Measurements from ENCODE around the gene PIGP.

Gene PIGP

DNA sequence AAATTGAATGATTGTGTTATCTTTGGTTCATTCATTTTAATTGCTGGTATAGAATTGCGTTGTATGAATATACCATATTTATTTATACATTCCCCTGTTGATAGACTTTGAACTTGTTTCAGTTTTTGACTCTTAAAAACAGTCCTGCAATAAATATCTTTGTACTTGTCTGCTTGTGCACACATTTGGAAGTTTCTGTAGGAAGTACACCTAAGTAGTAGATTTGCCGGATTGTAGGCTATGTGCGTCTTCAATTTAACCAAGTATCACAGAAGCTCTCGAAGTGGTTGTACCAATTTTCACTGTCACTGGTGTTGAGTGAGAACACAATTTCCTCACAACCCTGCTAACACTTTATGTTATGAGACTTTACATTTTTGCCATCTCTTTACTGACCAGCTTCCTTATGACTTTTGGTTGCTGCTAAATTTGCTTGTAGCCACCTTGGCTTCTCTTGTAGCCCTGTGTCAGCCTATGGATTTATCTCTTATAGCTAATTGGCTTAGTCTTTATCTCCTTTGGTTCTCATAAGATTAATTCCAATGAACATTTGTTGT, 2.4 kb upstream of the PIGP start:
- TF ChIP-seq, protein P1, sequence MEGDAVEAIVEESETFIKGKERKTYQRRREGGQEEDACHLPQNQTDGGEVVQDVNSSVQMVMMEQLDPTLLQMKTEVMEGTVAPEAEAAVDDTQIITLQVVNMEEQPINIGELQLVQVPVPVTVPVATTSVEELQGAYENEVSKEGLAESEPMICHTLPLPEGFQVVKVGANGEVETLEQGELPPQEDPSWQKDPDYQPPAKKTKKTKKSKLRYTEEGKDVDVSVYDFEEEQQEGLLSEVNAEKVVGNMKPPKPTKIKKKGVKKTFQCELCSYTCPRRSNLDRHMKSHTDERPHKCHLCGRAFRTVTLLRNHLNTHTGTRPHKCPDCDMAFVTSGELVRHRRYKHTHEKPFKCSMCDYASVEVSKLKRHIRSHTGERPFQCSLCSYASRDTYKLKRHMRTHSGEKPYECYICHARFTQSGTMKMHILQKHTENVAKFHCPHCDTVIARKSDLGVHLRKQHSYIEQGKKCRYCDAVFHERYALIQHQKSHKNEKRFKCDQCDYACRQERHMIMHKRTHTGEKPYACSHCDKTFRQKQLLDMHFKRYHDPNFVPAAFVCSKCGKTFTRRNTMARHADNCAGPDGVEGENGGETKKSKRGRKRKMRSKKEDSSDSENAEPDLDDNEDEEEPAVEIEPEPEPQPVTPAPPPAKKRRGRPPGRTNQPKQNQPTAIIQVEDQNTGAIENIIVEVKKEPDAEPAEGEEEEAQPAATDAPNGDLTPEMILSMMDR (IDR thresholded peaks at IDR 0.05; ENCODE audit: borderline replicate concordance, insufficient read depth, low read depth, low read length) = no peak
- no peak overlapping the region for H3K4me3 ChIP-seq (ENCODE audit: low read depth, low read length)

DNA sequence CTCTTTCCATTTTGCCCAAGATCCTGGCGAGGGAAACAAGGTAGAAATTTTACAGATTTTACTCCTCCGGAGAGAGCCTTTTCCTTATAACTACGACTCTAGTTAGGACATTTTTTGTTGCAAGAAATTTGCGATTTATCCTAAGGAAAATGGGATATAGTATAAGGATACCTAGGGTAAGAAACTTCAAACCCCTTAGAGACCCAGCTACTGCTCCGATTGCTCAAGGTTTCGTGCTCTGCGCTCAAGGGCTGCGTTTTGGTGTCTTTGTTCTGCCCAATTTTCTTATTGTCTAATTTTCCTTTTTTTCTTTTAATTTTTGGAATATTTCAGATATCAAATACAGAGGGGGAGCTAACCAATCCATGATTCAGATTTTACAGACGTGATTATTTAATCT, 1.7 kb upstream of the PIGP start:
- H3K4me3 ChIP-seq (ENCODE audit: low read depth, low read length) = peak overlapping the region; percentile 98
- TF ChIP-seq, protein P1 (IDR thresholded peaks at IDR 0.05; ENCODE audit: borderline replicate concordance, insufficient read depth, low read depth, low read length) = no peak

DNA sequence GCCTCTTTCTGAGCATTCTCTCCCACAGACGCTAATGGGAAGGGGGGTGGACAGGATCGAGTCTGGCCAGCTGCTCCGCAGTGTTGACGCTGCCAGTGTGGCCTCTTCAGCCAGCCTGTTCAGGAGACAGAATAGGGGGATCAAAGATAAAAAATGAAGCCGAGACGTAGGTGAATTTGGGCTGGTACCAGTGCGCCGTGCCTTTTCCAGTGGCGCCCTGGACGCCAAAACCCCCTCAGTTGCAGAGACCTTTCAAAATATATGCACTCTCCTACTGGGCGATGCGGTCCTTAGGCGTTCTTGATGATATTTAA, 1.3 kb upstream of the PIGP start:
- TF ChIP-seq, protein P1 (IDR thresholded peaks at IDR 0.05; ENCODE audit: borderline replicate concordance, insufficient read depth, low read depth, low read length) = no peak

DNA sequence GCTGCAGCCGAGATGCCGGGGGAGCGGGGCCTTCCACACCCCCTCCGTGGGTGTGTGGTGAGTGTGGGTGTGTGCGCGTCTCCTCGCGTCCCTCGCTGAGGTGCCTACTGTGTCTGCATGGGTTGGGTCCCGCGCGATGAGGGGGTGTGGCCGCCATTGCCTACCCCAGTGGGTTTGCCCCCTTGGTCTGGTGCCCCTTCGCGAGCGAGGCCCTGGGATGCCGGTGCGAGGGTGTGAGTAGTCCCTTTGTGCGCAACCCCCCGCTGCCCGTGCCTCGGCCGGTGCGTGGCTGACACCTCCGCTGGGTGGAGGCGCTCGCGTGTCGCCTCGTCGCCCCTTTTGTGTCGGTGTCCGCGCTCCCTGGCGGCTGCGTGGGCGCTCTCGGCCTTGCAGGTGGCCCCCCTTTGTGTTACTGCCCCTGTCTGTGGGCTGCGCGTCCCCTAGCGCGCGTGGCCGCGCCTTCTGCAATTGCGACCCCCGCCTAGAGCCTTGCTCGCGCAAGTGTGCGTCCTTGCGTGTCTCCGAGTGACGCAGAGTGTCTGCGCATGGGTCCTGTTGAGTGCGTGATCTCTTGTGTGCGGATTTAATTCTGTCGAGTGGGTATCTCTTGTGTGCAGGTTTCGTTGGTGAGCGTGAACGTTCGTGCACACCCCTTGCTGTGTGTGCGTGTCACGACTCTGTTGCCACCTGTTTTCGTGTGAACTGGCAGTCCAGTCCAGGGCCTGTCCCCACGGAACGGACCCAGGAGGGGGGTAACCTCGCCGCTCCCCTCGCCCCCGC, 736 bp upstream of the PIGP start:
- peak overlapping the region; percentile 98 for H3K4me3 ChIP-seq (ENCODE audit: low read depth, low read length)
- TF ChIP-seq, protein P1 (IDR thresholded peaks at IDR 0.05; ENCODE audit: borderline replicate concordance, insufficient read depth, low read depth, low read length) = 0 out of 2 replicates have a peak, but pooled peaks have one; percentile 15

More for the DNA sequence above, 1.3 kb upstream of the PIGP start:
- H3K4me3 ChIP-seq (ENCODE audit: low read depth, low read length) = peak overlapping the region; percentile 98

DNA sequence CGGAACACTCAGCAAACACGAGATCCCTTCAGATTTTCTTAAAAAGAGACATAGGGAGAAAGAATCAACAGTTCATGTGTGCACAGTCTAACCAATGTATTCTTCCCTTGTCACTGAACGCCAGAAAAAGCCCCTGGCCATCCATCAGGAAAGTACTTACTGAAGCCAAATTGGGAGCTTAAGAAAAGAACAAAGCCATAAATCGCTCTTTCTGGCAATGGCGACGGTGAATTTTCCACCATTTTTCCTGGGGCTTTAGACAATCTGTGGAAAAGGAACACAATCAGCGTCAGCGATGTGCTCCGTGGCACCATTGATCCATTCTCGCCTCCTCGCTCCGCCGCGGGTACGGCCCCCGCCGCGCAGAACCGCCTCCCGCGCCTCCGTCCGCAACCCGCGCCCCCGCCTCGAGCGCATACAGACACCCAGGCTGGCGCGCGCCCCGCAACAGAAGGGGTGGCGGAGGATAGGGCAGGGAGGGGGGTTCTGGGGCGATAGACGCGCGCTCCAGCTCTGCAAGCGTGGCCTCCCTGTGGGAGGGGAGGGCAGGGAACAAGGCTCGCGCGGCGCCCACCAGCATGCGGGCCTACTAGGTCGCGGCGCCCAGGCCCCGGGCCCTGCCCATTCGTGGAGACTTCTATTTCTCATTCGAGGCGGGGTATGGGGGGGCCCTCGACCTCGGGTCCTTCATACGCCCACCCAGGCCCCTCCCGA, 440 bp downstream of the PIGP start:
- TF ChIP-seq, protein P1 (IDR thresholded peaks at IDR 0.05; ENCODE audit: borderline replicate concordance, insufficient read depth, low read depth, low read length) = no peak
- peak overlapping the region; percentile 74 for H3K4me3 ChIP-seq (ENCODE audit: low read depth, low read length)

DNA sequence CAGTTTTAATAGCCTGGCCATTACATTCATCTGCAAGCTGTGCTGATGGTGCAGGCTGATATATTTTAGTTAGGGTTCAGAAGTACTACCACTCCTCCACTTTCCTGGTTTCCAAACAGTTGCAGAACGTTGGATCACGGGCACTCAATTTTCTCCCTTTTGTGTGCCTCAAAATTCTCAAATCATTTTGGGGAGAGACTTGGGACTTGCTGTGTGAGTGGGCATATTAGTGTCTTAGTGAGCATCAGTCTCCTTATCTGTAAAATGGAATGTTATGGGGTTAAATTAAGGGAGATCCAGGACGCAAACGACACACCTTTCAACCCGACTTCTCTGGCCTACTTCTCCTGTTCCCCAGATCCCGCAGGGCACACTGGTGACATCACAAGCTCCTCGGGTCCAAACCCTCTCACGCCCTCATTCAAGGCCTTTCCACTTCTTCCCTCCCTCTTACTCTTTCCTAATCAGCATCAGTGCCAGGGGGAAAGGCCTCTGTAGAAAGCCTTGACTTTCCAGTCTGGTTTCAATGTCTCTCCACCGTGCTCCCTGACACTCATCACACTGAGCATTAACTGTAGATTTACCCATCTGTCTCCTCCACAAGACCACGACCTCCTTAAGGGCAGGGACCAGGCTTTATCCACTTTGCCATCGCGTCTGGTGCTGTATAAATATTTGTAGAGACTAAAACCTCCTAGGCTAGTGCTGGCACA, 1.2 kb downstream of the PIGP start:
- H3K4me3 ChIP-seq (ENCODE audit: low read depth, low read length) = peak overlapping the region; percentile 74
- TF ChIP-seq, protein P1 (IDR thresholded peaks at IDR 0.05; ENCODE audit: borderline replicate concordance, insufficient read depth, low read depth, low read length) = no peak

Data from GM12875 (cell line).